Glomerular visceral epithelial cell (primary cell): ENCODE results near the gene ALG2.

ENCODE experiments used
- DNase-seq: peaks from one replicate; pipeline ENCODE4 v3.0.0-alpha.2; 2016; ENCODE audit errors: extremely low spot score

Gene ALG2

GRCh38 chr9:99172124-99173091 is 49.3 kb downstream of the ALG2 start:
- peak; percentile 79 for DNase-seq

- no peak for DNase-seq
Measured at GRCh38 chr9:99171225-99172123, 50.3 kb downstream of the ALG2 start.

GRCh38 chr9:99169982-99170761 is 51.6 kb downstream of the ALG2 start:
- no peak for DNase-seq

GRCh38 chr9:99169086-99169485 is 52.7 kb downstream of the ALG2 start:
- DNase-seq: no peak

- DNase-seq: no peak
Measured at GRCh38 chr9:99167694-99168093, 54.0 kb downstream of the ALG2 start.

GRCh38 chr9:99167119-99167518 is 54.6 kb downstream of the ALG2 start:
- DNase-seq: no peak
